CD1c-positive myeloid dendritic cell (primary cell): ENCODE results near the gene PTPRN2.
A peak's percentile ranks its signal among the peaks of the same experiment; 100 is the strongest.
"Not testable (repeated sequence)": the region's sequence is repeated elsewhere in the genome, so short reads cannot be mapped to it uniquely, and the experiment has no call there.

Source experiments
- DNase-seq: peaks from one replicate; pipeline ENCODE4 v3.0.0-alpha.2; 2016; ENCODE audit errors: extremely low spot score

Gene PTPRN2

GRCh38 chr7:157519246-157519645 is 1068.4 kb downstream of the PTPRN2 start:
- no peak for DNase-seq

- no peak for DNase-seq
These were observed 1069.0 kb downstream of the PTPRN2 start for GRCh38 chr7:157518514-157519175.

GRCh38 chr7:157517782-157518513 is 1069.7 kb downstream of the PTPRN2 start:
- DNase-seq, result no peak

DNA sequence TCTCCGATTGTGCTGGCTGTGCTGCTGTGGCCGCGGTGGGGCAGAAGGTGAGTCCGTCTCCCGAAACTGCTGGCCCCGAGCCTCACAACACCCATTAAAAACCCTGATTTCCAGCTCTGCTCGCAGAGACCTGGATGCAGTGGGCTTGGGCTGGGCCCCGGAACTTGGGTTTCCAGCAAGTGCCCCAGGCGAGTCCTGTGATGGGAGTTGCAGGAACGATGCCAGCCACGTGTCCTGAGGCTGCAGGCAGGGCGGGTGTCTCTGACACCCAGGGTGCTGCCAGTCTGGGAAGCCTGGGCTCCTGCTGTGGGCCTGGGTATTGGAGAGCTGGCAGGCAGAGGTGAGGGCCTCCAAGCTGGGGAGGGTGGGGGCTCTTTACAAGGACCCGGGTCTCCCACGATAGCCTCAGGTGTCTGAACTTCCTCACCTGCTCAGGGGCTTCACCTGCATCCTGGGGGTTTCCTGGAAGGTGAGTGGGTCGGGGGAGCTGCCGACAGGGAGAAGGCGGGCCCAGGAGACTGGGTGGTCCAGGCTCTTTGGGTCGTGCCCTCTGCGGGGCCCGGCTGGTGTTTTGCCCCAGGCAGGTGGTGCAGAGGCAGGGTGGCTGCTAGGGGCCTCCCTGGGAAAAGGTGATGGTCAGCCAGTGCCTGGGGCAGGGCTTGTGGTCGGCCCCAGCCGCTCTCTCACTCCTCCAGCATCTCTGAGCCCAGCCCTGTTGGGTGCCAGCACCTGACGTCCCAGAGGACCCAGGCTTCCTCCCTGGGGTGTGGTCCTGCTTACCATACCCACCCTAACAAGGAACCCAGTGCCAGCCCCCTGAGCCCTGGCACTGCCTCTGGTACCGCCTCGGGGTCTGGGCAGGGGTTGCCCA is 1070.5 kb downstream of the PTPRN2 start:
- DNase-seq, result no peak

DNA sequence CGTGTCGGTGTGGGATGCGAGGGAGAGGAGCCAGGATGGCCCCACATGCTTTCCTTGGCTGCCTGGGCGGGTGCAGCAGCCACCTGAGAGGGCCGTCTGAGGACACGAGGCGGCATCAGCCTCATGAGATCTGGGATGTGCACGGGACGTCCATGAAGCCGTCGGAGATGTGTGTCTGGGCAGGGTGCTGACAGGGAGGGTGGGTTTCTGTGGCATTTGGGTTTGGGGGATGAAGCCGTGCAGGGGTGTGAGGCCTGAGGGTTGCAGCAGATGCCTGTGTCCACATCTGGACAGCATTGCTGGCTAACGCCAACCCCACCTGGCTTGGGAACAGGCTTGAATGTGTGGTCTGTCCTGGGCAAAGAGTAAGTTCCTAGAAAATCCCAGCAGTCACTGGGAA is 1071.3 kb downstream of the PTPRN2 start:
- DNase-seq, result no peak

- DNase-seq, result no peak
These were observed 1072.1 kb downstream of the PTPRN2 start for GRCh38 chr7:157515342-157516041.

DNA sequence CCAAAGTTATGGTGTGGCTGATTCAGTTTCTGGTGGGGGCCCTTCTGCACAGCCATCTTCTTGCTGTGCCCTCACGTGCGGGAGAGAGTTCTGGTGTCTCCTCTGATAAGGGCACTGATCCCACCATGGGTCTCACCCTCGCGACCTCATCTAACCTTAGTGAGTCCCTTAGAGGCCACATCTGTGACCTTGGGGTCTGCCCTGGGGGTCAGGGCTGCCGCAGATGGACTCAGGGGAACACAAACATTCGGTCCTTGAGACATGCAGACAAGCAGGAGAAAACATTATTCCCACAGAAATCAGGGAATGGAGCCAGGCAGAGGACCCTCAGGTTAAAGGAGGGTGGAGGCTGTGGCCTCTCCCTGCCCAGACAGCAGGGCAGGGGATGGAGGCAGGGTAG is 1072.9 kb downstream of the PTPRN2 start:
- no peak for DNase-seq

GRCh38 chr7:157514306-157514705 is 1073.3 kb downstream of the PTPRN2 start:
- no peak for DNase-seq

GRCh38 chr7:157513682-157514081 is 1073.9 kb downstream of the PTPRN2 start:
- DNase-seq, result no peak

GRCh38 chr7:157513162-157513621 is 1074.4 kb downstream of the PTPRN2 start:
- DNase-seq, result no peak

- DNase-seq, result no peak
These were observed 1078.4 kb downstream of the PTPRN2 start for GRCh38 chr7:157509226-157509625.

DNA sequence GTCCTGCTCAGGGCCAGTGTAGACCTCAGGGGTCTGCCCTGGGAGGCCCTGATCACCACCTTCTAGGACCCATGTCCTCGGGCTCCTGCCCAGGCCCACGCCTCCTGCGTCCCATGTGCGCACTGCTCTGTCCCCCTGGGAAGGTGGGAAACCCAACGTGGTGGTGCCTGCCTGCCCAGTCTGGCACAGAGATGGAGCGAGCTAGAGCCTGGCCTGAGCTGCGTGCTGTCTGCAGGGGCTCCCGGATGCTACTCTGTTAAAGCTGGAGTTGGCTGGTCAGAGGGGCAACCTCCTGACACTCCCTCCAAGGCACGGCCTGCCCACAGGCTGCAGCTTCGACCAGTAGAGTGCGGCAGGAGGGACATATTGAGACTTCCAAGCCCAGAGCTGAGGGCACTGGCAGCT is 1079.1 kb downstream of the PTPRN2 start:
- no peak for DNase-seq

DNA sequence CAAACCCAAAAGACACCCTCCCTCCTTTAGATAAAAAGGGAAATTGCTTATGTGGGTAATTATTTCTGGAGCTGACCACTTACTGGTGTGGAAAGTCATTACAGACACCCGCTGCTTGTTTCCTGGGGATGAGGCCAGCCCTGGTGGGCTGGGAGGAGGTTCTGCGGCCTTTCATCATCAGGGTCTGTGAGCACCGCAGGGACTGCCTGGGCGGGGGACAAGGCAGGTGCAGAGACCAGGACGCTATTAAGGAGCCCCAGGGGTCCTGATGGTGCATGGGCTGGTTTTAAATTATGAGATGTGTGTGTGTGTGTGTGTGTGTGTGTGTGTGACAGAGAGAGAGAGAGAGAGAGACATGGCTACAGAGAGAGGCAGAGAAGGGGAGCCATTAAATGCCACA is 1079.6 kb downstream of the PTPRN2 start:
- DNase-seq, result no peak

- no peak for DNase-seq
These were observed 1081.4 kb downstream of the PTPRN2 start for GRCh38 chr7:157506268-157506667.

GRCh38 chr7:157505646-157506045 is 1082.0 kb downstream of the PTPRN2 start:
- no peak for DNase-seq

GRCh38 chr7:157503229-157503628 is 1084.4 kb downstream of the PTPRN2 start:
- DNase-seq, result no peak

GRCh38 chr7:157502701-157503111 is 1084.9 kb downstream of the PTPRN2 start:
- DNase-seq, result peak; percentile 63

- DNase-seq, result no peak
These were observed 1086.0 kb downstream of the PTPRN2 start for GRCh38 chr7:157501581-157501980.

DNA sequence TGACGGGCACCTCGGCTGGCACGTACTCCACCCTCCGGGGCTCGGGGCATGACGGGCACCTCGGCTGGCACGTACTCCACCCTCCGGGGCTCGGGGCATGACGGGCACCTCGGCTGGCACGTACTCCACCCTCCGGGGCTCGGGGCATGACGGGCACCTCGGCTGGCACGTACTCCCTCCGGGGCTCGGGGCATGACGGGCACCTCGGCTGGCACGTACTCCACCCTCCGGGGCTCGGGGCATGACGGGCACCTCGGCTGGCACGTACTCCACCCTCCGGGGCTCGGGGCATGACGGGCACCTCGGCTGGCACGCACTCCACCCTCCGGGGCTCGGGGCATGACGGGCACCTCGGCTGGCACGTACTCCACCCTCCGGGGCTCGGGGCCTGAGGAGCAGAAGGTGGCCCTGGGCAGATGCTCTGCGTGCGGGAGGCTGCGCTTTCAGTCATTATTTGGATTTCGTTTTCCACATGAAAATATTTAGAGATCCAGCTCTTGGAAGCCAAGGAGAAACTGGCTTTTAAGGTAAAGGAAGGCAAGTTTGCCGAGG is 1086.6 kb downstream of the PTPRN2 start:
- not testable (repeated sequence) for DNase-seq

DNA sequence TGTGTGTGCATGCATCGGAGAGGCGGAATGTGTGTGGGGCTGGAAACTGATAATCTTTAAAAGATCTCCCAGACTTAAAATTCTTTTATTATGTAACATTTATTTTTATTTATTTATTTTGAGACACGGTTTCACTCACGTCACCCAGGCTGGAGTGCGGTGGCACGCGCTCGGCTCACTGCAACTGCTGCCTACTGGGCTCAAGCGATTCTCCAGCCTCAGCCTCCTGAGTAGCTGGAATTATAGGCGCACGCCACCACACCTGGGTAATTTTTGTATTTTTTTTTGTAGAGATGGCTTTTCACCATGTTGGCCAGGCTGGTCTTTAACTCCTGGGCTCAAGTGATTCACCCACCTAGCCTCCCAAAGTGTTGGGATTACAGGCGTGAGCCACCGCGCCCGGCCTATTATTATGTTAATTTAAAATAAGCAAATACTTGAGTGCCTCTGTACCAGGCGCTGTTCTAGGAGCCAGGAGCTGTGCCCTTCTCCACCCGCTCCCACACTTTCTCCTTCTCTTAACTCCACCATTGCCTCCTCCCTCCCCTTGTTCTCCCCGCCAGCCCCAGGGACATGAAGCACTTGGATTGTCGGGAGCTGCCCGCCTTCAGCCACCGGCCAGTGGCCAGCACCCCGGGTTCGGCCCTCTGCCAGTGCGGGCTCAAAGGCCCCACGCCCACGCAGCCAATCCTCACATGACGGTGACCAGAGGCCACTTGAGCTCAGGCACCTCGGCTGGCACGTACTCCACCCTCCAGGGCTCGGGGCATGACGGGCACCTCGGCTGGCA is 1087.3 kb downstream of the PTPRN2 start:
- no peak for DNase-seq

- DNase-seq, result no peak
These were observed 1087.8 kb downstream of the PTPRN2 start for GRCh38 chr7:157499835-157500153.
